ENCODE results near the gene TMPRSS6. TPM values are rescaled to one million over a fixed set of nuclear protein-coding genes. Genes with fewer than 3 reads are reported as not detected.
A peak's percentile ranks its signal among the peaks of the same experiment; 100 is the strongest.

The TMPRSS6 gene
- total and polyA plus RNA-seq, 2 experiments from 2014 or later = 0.05 TPM; not detected in 1

- H3K27me3 ChIP-seq (replicated peaks; ENCODE audit: insufficient read depth) = peaks cover 8% of the 10 kb centered on the region
- no peaks in the 10 kb centered on the region for H3F3A ChIP-seq (ENCODE audit: insufficient read depth)
- no peak for TF ChIP-seq EZH2phosphoT487 (IDR thresholded peaks at IDR 0.05; ENCODE audit: insufficient read depth, low read depth)
- H3K9ac ChIP-seq = no peak overlapping the region
- no peak for DNase-seq
- no peak overlapping the region for H2AFZ ChIP-seq
- WGBS, 2 experiments (ENCODE audit: low coverage in 1 of 2, low lambda C conversion rate in 2 of 2, missing lambda C conversion rate in 2 of 2) = 57 to 66% methylated on average over 12 of the region's 12 CpGs
- no peak overlapping the region for H3K27ac ChIP-seq
- in situ Hi-C loops (cut with MboI) = no loop called here
- peaks cover 3% of the 10 kb centered on the region; the same call in 1 of the 2 replicates for H3K4me1 ChIP-seq (ENCODE audit: insufficient read depth)
- H3K9me3 ChIP-seq (ENCODE audit: low read depth) = no peaks in the 10 kb centered on the region
- no peak overlapping the region for H3K4me2 ChIP-seq (ENCODE audit: unreplicated experiment)
- no peak overlapping the region for H3K4me3 ChIP-seq
- H3K79me2 ChIP-seq (ENCODE audit: insufficient read depth) = no peaks in the 10 kb centered on the region
- H4K20me1 ChIP-seq (ENCODE audit: insufficient read depth) = no peaks in the 10 kb centered on the region
- no peaks in the 10 kb centered on the region for H3K36me3 ChIP-seq (ENCODE audit: low read depth)
- H3K9me2 ChIP-seq (ENCODE audit: insufficient read depth) = no peaks in the 10 kb centered on the region
These were observed 20.1 kb downstream of the TMPRSS6 start for GRCh38 chr22:37089434-37089833.

DNA sequence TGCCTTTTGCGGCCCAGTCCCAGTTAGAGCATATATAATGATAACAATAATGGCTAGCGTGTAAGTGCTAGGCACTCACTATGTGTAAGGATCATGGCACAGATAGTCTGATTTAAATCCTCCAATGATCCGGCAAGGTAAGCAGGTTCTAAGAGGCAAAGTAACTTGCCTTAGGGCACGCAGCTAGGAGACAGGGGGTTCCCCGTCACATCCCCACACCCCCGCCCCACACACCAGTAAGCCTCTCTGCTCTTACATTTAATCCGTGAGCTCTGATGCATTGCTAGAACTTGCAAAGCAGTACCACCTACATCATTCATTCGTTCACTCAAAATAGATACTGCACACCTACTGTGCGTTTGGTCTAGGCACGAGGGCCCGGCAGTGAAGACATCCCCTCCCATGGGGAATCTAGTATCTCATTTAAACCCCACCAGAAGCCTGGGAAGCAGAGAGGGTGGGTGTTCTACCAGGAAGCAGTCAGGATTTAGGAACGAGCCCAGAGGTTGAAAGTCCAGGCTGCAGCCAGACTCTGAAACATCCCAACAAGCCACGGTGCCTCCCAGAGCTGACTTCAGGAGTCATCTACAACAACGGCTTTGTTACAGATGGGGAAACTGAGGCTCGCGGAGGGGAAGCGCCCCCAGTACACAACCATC is 20.6 kb downstream of the TMPRSS6 start:
- DNase-seq = no peak
- peaks cover 3% of the 10 kb centered on the region; the same call in 1 of the 2 replicates for H3K4me1 ChIP-seq (ENCODE audit: insufficient read depth)
- H3F3A ChIP-seq (ENCODE audit: insufficient read depth) = no peaks in the 10 kb centered on the region
- WGBS, 2 experiments (ENCODE audit: low coverage in 1 of 2, low lambda C conversion rate in 2 of 2, missing lambda C conversion rate in 2 of 2) = 72 to 78% methylated on average over 17 of the region's 17 CpGs
- no peak overlapping the region for H3K9ac ChIP-seq
- H3K36me3 ChIP-seq (ENCODE audit: low read depth) = no peaks in the 10 kb centered on the region
- no peak overlapping the region for H3K27ac ChIP-seq
- no peak overlapping the region for H3K4me3 ChIP-seq
- in situ Hi-C loops (cut with MboI) = no loop called here
- no peak overlapping the region for H3K4me2 ChIP-seq (ENCODE audit: unreplicated experiment)
- peaks cover 3% of the 10 kb centered on the region for H3K27me3 ChIP-seq (replicated peaks; ENCODE audit: insufficient read depth)
- no peak for TF ChIP-seq EZH2phosphoT487 (IDR thresholded peaks at IDR 0.05; ENCODE audit: insufficient read depth, low read depth)
- no peak for TF ChIP-seq EZH2 (IDR thresholded peaks at IDR 0.05; ENCODE audit: insufficient read depth, poor library complexity, severe bottlenecking)
- H2AFZ ChIP-seq = no peak overlapping the region
- H3K79me2 ChIP-seq (ENCODE audit: insufficient read depth) = no peaks in the 10 kb centered on the region
- H3K9me3 ChIP-seq (ENCODE audit: low read depth) = no peaks in the 10 kb centered on the region
- H4K20me1 ChIP-seq (ENCODE audit: insufficient read depth) = no peaks in the 10 kb centered on the region
- H3K9me2 ChIP-seq (ENCODE audit: insufficient read depth) = no peaks in the 10 kb centered on the region

DNA sequence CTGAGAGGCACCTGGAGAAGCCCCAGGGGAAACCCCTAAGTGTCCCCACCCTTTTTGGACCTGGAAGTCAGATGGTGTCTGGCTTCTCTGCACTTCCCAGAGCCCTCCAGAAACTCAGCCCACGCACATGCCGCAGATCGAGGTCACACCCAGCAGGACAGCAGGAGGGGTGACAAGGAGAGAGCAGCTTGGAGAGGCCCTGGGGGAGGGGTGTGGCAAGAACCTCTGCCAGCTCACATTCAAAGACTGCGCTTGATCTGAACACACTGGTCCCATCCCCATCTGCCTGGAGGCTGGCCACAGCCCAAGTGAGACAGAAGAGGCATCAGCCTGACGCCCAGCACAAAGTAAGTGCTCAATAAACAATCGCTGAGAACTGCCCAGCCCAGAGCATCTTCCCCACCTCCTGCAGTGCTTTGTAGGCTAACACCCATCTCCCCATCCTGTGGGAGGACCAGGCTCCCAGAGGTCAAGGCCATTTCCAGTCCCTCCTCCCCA is 21.4 kb downstream of the TMPRSS6 start:
- Histone ChIP-seq H3K4me3 (no peak overlapping the region), H3K9me3 (ENCODE audit: low read depth) (no peaks in the 10 kb centered on the region), H3K9ac (no peak overlapping the region), H3K9me2 (ENCODE audit: insufficient read depth) (no peaks in the 10 kb centered on the region), H3K27ac (no peak overlapping the region), H3K4me1 (ENCODE audit: insufficient read depth) (peaks cover 3% of the 10 kb centered on the region; the same call in 1 of the 2 replicates), H3K36me3 (ENCODE audit: low read depth) (no peaks in the 10 kb centered on the region), H3K27me3 (replicated peaks; ENCODE audit: insufficient read depth) (no peaks in the 10 kb centered on the region; the same call in 1 of the 2 replicates), H3K79me2 (ENCODE audit: insufficient read depth) (no peaks in the 10 kb centered on the region), H2AFZ (no peak overlapping the region), H3K4me2 (ENCODE audit: unreplicated experiment) (no peak overlapping the region), H3F3A (ENCODE audit: insufficient read depth) (no peaks in the 10 kb centered on the region), H4K20me1 (ENCODE audit: insufficient read depth) (no peaks in the 10 kb centered on the region)
- 18 to 23% methylated on average over 6 of the region's 6 CpGs for WGBS, 2 experiments (ENCODE audit: low coverage in 1 of 2, low lambda C conversion rate in 2 of 2, missing lambda C conversion rate in 2 of 2)
- peak; percentile 60 for DNase-seq
- in situ Hi-C loops (cut with MboI) = no loop called here
- TF ChIP-seq EZH2phosphoT487 (IDR thresholded peaks at IDR 0.05; ENCODE audit: insufficient read depth, low read depth) = no peak
- no peak for TF ChIP-seq EZH2 (IDR thresholded peaks at IDR 0.05; ENCODE audit: insufficient read depth, poor library complexity, severe bottlenecking)

DNA sequence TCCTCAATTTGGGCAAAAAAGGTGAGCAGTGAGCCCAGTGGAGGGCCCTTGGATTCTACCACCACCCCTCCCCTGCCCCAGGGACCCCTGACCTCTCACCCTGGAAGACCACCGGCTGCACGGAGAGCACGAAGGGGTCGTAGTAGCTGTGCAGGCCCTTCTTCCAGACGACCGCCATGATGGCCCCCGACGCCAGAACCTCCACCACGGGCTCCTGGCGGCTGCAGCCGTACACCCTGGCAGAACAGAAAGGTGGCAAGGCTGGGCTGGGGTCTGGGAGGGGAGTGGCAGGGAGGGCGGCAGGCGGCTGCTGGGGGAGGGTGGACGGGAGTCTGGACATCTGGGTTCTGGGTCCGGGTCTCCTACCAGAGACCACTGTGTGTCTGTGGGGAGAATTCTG is 23.3 kb downstream of the TMPRSS6 start:
- TF ChIP-seq EZH2phosphoT487 (IDR thresholded peaks at IDR 0.05; ENCODE audit: insufficient read depth, low read depth) = no peak
- no peak for TF ChIP-seq EZH2 (IDR thresholded peaks at IDR 0.05; ENCODE audit: insufficient read depth, poor library complexity, severe bottlenecking)
- Histone ChIP-seq H2AFZ (no peak overlapping the region), H3K4me1 (ENCODE audit: insufficient read depth) (peaks cover 3% of the 10 kb centered on the region; the same call in 1 of the 2 replicates), H3K36me3 (ENCODE audit: low read depth) (no peaks in the 10 kb centered on the region), H3K27ac (no peak overlapping the region), H3F3A (ENCODE audit: insufficient read depth) (no peaks in the 10 kb centered on the region), H4K20me1 (ENCODE audit: insufficient read depth) (no peaks in the 10 kb centered on the region), H3K27me3 (replicated peaks; ENCODE audit: insufficient read depth) (no peaks in the 10 kb centered on the region; the same call in 1 of the 2 replicates), H3K9me2 (ENCODE audit: insufficient read depth) (no peaks in the 10 kb centered on the region), H3K9me3 (ENCODE audit: low read depth) (no peaks in the 10 kb centered on the region), H3K4me3 (no peak overlapping the region), H3K4me2 (ENCODE audit: unreplicated experiment) (no peak overlapping the region), H3K79me2 (ENCODE audit: insufficient read depth) (no peaks in the 10 kb centered on the region), H3K9ac (no peak overlapping the region)
- DNase-seq = no peak
- in situ Hi-C loops (cut with MboI) = no loop called here
- 43 to 45% methylated on average over 12 to 15 of the region's 15 CpGs for WGBS, 2 experiments (ENCODE audit: low coverage in 1 of 2, low lambda C conversion rate in 2 of 2, missing lambda C conversion rate in 2 of 2)
